PC-9 (cell line): Measurements from ENCODE around the gene DOCK1. TPM values are rescaled to one million over a fixed set of nuclear protein-coding genes. Genes with fewer than 3 reads are reported as not detected.

ENCODE experiments used
- BruUV-seq: library from RNA; stranded (reverse); fragments of 400-500 nt; replicated peaks from 2 replicates; lab custom pipeline; 2021; lab: Mats Ljungman, UMichigan
- CTCF ChIA-PET: fragments of 300-600 bp; sonication (Branson Sonifier 250); formaldehyde crosslinking; loops from one replicate; lab custom pipeline; 2022; ENCODE audit warnings: antibody characterized with exemption; lab: Charles Lee
- POLR2A ChIA-PET: fragments of 300-600 bp; sonication (Branson Sonifier 250); formaldehyde crosslinking; loops from one replicate; lab custom pipeline; 2022; ENCODE audit warnings: antibody characterized with exemption; ENCODE audit not compliant: unreplicated experiment; lab: Charles Lee
- DNase-seq, 2 experiments: peaks; one replicate each; pipeline versions ENCODE4 v3.0.0 to v3.0.0-alpha.2; 2015 to 2022; ENCODE audit warnings: mixed read lengths in 1 of 2
- H2AFZ ChIP-seq: fragments of 200-600 bp; sonication (generic); 2 replicates; pipeline ENCODE4 v1.8.1; 2017; ENCODE audit warnings: antibody characterized with exemption
- H3F3A ChIP-seq: fragments of 200-600 bp; sonication (generic); 2 replicates; pipeline ENCODE4 v1.8.1; 2017; ENCODE audit warnings: antibody characterized with exemption, mild to moderate bottlenecking, low read depth; ENCODE audit not compliant: insufficient read depth
- H3K27ac ChIP-seq: fragments of 200-600 bp; sonication (generic); 2 replicates; pipeline ENCODE4 v1.6.1; 2016; ENCODE audit warnings: mixed run types
- H3K27me3 ChIP-seq: fragments of 200-600 bp; sonication (generic); 2 replicates; pipeline ENCODE4 v1.6.1; 2016; ENCODE audit warnings: low read depth, mixed run types; ENCODE audit not compliant: insufficient read depth
- H3K36me3 ChIP-seq: fragments of 200-600 bp; sonication (generic); 2 replicates; pipeline ENCODE4 v1.6.1; 2016; ENCODE audit warnings: low read depth, mixed run types
- H3K4me1 ChIP-seq: fragments of 200-600 bp; sonication (generic); replicated peaks from 2 replicates; pipeline ENCODE4 v1.6.1; 2016; ENCODE audit warnings: mixed run types; ENCODE audit not compliant: insufficient read depth
- H3K4me2 ChIP-seq: fragments of 200-600 bp; sonication (generic); 2 replicates; pipeline ENCODE4 v1.6.1; 2017; ENCODE audit warnings: mixed run types
- H3K4me3 ChIP-seq: fragments of 200-600 bp; sonication (generic); 2 replicates; pipeline ENCODE4 v1.6.1; 2016; ENCODE audit warnings: mixed run types
- H3K79me2 ChIP-seq: fragments of 200-600 bp; sonication (generic); 2 replicates; pipeline ENCODE4 v1.6.1; 2017; ENCODE audit warnings: low read depth, mixed run types
- H3K9me2 ChIP-seq: fragments of 200-600 bp; sonication (generic); 2 replicates; pipeline ENCODE4 v1.8.1; 2017; ENCODE audit warnings: mild to moderate bottlenecking; ENCODE audit not compliant: insufficient read depth
- H3K9me3 ChIP-seq: fragments of 200-600 bp; sonication (generic); 2 replicates; pipeline ENCODE4 v1.8.1; 2016; ENCODE audit warnings: low read depth; ENCODE audit not compliant: insufficient read depth
- H4K20me1 ChIP-seq: fragments of 200-600 bp; sonication (generic); 2 replicates; pipeline ENCODE4 v1.8.1; 2017; ENCODE audit not compliant: insufficient read depth
- CTCF ChIP-seq: fragments of 200-600 bp; sonication (generic); conservative IDR thresholded peaks from 2 replicates; pipeline ENCODE4 v1.6.1; 2017; ENCODE audit warnings: mixed run types, antibody characterized with exemption, mild to moderate bottlenecking, moderate library complexity
- EZH2 ChIP-seq: fragments of 200-600 bp; sonication (generic); IDR thresholded peaks from 2 replicates; pipeline ENCODE4 v1.8.0; 2017; ENCODE audit warnings: antibody characterized with exemption, low read depth
- intact Hi-C: fragments of 100-400 bp; cut with micrococcal nuclease; formaldehyde crosslinking; loops from one replicate; pipeline ENCODE4 v1.10.0; 2022; ENCODE audit not compliant: unreplicated experiment
- total RNA-seq: library from RNA; stranded (reverse); gene quantifications from 2 replicates; pipeline ENCODE4 v1.2.3, GENCODE V29; 2021

The DOCK1 gene
- total RNA-seq, 1 experiment from 2014 or later, result 24.8 TPM

- no TSS peak for BruUV-seq
- no peak overlapping the region for H2AFZ ChIP-seq
- H3K79me2 ChIP-seq, result no peaks in the 10 kb centered on the region
- no peaks in the 10 kb centered on the region for H3K9me2 ChIP-seq
- ChIA-PET POLR2A (no interaction called here), CTCF (no interaction called here)
- H3K4me2 ChIP-seq, result peak overlapping the region; percentile 80
- TF ChIP-seq EZH2, result no peak
- TF ChIP-seq CTCF, result no peak
- H3F3A ChIP-seq, result peaks cover 11% of the 10 kb centered on the region
- peak overlapping the region; percentile 73; the same call in 1 of the 2 replicates for H3K4me3 ChIP-seq
- no peaks in the 10 kb centered on the region for H3K36me3 ChIP-seq
- no peaks in the 10 kb centered on the region for H3K27me3 ChIP-seq
- H3K9me3 ChIP-seq, result no peaks in the 10 kb centered on the region
- DNase-seq, result no peak
- intact Hi-C loops, result loop anchor here (2.0 to 10.0 kb wide), 4 partner anchors 109 to 1029 kb away; no protein-coding TSS in a partner anchor
- H3K4me1 ChIP-seq, result peaks cover 27% of the 10 kb centered on the region
- no peaks in the 10 kb centered on the region for H4K20me1 ChIP-seq
- no peak overlapping the region for H3K27ac ChIP-seq
These were observed 1.4 kb upstream of the DOCK1 start for GRCh38 chr10:126903656-126904360.

- 0 out of 2 replicates have a peak, but pooled peaks cover under 1% of the 10 kb centered on the region for H3K79me2 ChIP-seq
- peaks cover 11% of the 10 kb centered on the region for H3F3A ChIP-seq
- no peaks in the 10 kb centered on the region for H3K9me3 ChIP-seq
- H3K4me3 ChIP-seq, result peak overlapping the region; percentile 73
- intact Hi-C loops, result loop anchor here (5.0 to 10.0 kb wide), 3 partner anchors 510 to 1030 kb away; no protein-coding TSS in a partner anchor
- DNase-seq, result peak in 1 of 2 experiments; percentile 35
- H3K4me2 ChIP-seq, result peak overlapping the region; percentile 80
- no peak overlapping the region for H3K27ac ChIP-seq
- no peaks in the 10 kb centered on the region for H3K36me3 ChIP-seq
- TF ChIP-seq EZH2, result no peak
- no peak for TF ChIP-seq CTCF
- no peaks in the 10 kb centered on the region for H3K9me2 ChIP-seq
- TSS peak; percentile 31 for BruUV-seq
- no peaks in the 10 kb centered on the region for H4K20me1 ChIP-seq
- H3K27me3 ChIP-seq, result no peaks in the 10 kb centered on the region
- CTCF ChIA-PET, result no interaction called here
- H3K4me1 ChIP-seq, result peaks cover 27% of the 10 kb centered on the region
- POLR2A ChIA-PET, result no interaction called here
- peak overlapping the region; percentile 84 for H2AFZ ChIP-seq
These were observed 761 bp upstream of the DOCK1 start for GRCh38 chr10:126904516-126904817.

GRCh38 chr10:126905776-126906703 lies 812 bp downstream of the DOCK1 start:
- CTCF ChIA-PET, result no interaction called here
- H3K27ac ChIP-seq, result no peak overlapping the region
- H3K4me2 ChIP-seq, result peak overlapping the region; percentile 72
- H2AFZ ChIP-seq, result peak overlapping the region; percentile 62; the same call in 1 of the 2 replicates
- H3K9me2 ChIP-seq, result no peaks in the 10 kb centered on the region
- POLR2A ChIA-PET, result no interaction called here
- DNase-seq, result no peak
- intact Hi-C loops, result loop anchor here (10.0 kb wide), 2 partner anchors 511 to 1031 kb away; no protein-coding TSS in a partner anchor
- H3K36me3 ChIP-seq, result no peaks in the 10 kb centered on the region
- TF ChIP-seq EZH2, result no peak
- TF ChIP-seq CTCF, result no peak
- H3F3A ChIP-seq, result peaks cover 11% of the 10 kb centered on the region
- peak overlapping the region; percentile 51; the same call in 1 of the 2 replicates for H3K4me3 ChIP-seq
- TSS peak; percentile 25 for BruUV-seq
- peaks cover 27% of the 10 kb centered on the region for H3K4me1 ChIP-seq
- peaks cover 5% of the 10 kb centered on the region; the same call in 1 of the 2 replicates for H3K79me2 ChIP-seq
- no peaks in the 10 kb centered on the region for H4K20me1 ChIP-seq
- H3K27me3 ChIP-seq, result no peaks in the 10 kb centered on the region
- H3K9me3 ChIP-seq, result no peaks in the 10 kb centered on the region
